IPS DF 6.9 (cell line): ENCODE measurements around the gene SLC2A8.

Experiments
- DNase-seq: peaks from one replicate; pipeline ENCODE4 v3.0.0-alpha.2; 2013; ENCODE audit warnings: low read depth, low spot score
- H3K27ac ChIP-seq: one replicate; pipeline ENCODE4 v1.5.1; 2013; ENCODE audit warnings: low read length, control low read depth
- H3K27me3 ChIP-seq: 2 replicates; pipeline ENCODE4 v1.6.1; 2013; ENCODE audit warnings: mild to moderate bottlenecking, low read length; ENCODE audit not compliant: control insufficient read depth, insufficient read depth
- H3K36me3 ChIP-seq: 2 replicates; pipeline ENCODE4 v1.6.1; 2013; ENCODE audit warnings: low read length; ENCODE audit not compliant: control insufficient read depth, insufficient read depth
- H3K4me1 ChIP-seq: 2 replicates; pipeline ENCODE4 v1.6.1; 2013; ENCODE audit warnings: low read length; ENCODE audit not compliant: control insufficient read depth, insufficient read depth
- H3K4me3 ChIP-seq: 2 replicates; pipeline ENCODE4 v1.5.1; 2013; ENCODE audit warnings: mild to moderate bottlenecking, low read length
- H3K9me3 ChIP-seq: 2 replicates; pipeline ENCODE4 v1.6.1; 2013; ENCODE audit warnings: low read length, inconsistent platforms; ENCODE audit not compliant: control insufficient read depth, insufficient read depth
- WGBS: extraction: QIAGEN DNeasy Blood & Tissue Kit; methylation state at CpG from one replicate; pipeline ENCODE4 v1.1.7; 2013; ENCODE audit warnings: mixed read lengths, missing lambda C conversion rate; ENCODE audit not compliant: insufficient read length, insufficient coverage; 5-methylcytosine and 5-hydroxymethylcytosine counted together

Gene SLC2A8

GRCh38 chr9:127392166-127392565 is 4.8 kb upstream of the SLC2A8 start:
- Histone ChIP-seq H3K27ac (no peak overlapping the region), H3K36me3 (no peaks in the 10 kb centered on the region), H3K27me3 (no peaks in the 10 kb centered on the region), H3K4me3 (no peak overlapping the region), H3K9me3 (no peaks in the 10 kb centered on the region), H3K4me1 (0 out of 2 replicates have a peak, but pooled peaks cover 3% of the 10 kb centered on the region)
- no peak for DNase-seq
- WGBS: no CpG with 5 or more reads among the region's 5 CpGs

GRCh38 chr9:127392976-127393375 is 4.0 kb upstream of the SLC2A8 start:
- H3K9me3 ChIP-seq: no peaks in the 10 kb centered on the region
- WGBS: no CpG with 5 or more reads among the region's 5 CpGs
- no peaks in the 10 kb centered on the region for H3K27me3 ChIP-seq
- H3K4me1 ChIP-seq: 0 out of 2 replicates have a peak, but pooled peaks cover 3% of the 10 kb centered on the region
- no peak for DNase-seq
- no peak overlapping the region for H3K4me3 ChIP-seq
- no peaks in the 10 kb centered on the region for H3K36me3 ChIP-seq
- no peak overlapping the region for H3K27ac ChIP-seq

- H3K36me3 ChIP-seq: no peaks in the 10 kb centered on the region
- H3K4me1 ChIP-seq: 0 out of 2 replicates have a peak, but pooled peaks cover 3% of the 10 kb centered on the region
- WGBS: no CpG with 5 or more reads among the region's 2 CpGs
- no peak overlapping the region for H3K4me3 ChIP-seq
- H3K27me3 ChIP-seq: no peaks in the 10 kb centered on the region
- H3K9me3 ChIP-seq: no peaks in the 10 kb centered on the region
- DNase-seq: no peak
- H3K27ac ChIP-seq: no peak overlapping the region
Measured at GRCh38 chr9:127393645-127394044, 3.3 kb upstream of the SLC2A8 start.

GRCh38 chr9:127395497-127396252 is 1.3 kb upstream of the SLC2A8 start:
- Histone ChIP-seq H3K4me1 (0 out of 2 replicates have a peak, but pooled peaks cover 3% of the 10 kb centered on the region), H3K27ac (no peak overlapping the region), H3K4me3 (peak overlapping the region; percentile 74; the same call in 1 of the 2 replicates), H3K27me3 (no peaks in the 10 kb centered on the region), H3K36me3 (no peaks in the 10 kb centered on the region), H3K9me3 (no peaks in the 10 kb centered on the region)
- no CpG with 5 or more reads among the region's 7 CpGs for WGBS
- DNase-seq: no peak

- Histone ChIP-seq H3K4me1 (0 out of 2 replicates have a peak, but pooled peaks cover 3% of the 10 kb centered on the region), H3K9me3 (no peaks in the 10 kb centered on the region), H3K36me3 (no peaks in the 10 kb centered on the region), H3K4me3 (peak overlapping the region; percentile 74; the same call in 1 of the 2 replicates), H3K27me3 (no peaks in the 10 kb centered on the region), H3K27ac (no peak overlapping the region)
- WGBS: no CpG with 5 or more reads among the region's 27 CpGs
- DNase-seq: no peak
Measured at GRCh38 chr9:127396253-127396807, 639 bp upstream of the SLC2A8 start.

GRCh38 chr9:127397646-127398274 is 791 bp downstream of the SLC2A8 start:
- Histone ChIP-seq H3K36me3 (0 out of 2 replicates have a peak, but pooled peaks cover 4% of the 10 kb centered on the region), H3K4me1 (peaks cover 3% of the 10 kb centered on the region; the same call in 1 of the 2 replicates), H3K4me3 (peak overlapping the region; percentile 58), H3K9me3 (no peaks in the 10 kb centered on the region), H3K27me3 (no peaks in the 10 kb centered on the region), H3K27ac (no peak overlapping the region)
- DNase-seq: no peak
- no CpG with 5 or more reads among the region's 55 CpGs for WGBS

GRCh38 chr9:127398275-127398647 is 1.3 kb downstream of the SLC2A8 start:
- WGBS: no CpG with 5 or more reads among the region's 5 CpGs
- H3K4me1 ChIP-seq: peaks cover 3% of the 10 kb centered on the region; the same call in 1 of the 2 replicates
- H3K4me3 ChIP-seq: peak overlapping the region; percentile 58; the same call in 1 of the 2 replicates
- H3K9me3 ChIP-seq: no peaks in the 10 kb centered on the region
- no peak for DNase-seq
- no peaks in the 10 kb centered on the region for H3K27me3 ChIP-seq
- 0 out of 2 replicates have a peak, but pooled peaks cover 5% of the 10 kb centered on the region for H3K36me3 ChIP-seq
- H3K27ac ChIP-seq: no peak overlapping the region

GRCh38 chr9:127398715-127399400 is 1.9 kb downstream of the SLC2A8 start:
- Histone ChIP-seq H3K27me3 (no peaks in the 10 kb centered on the region), H3K4me3 (no peak overlapping the region), H3K9me3 (no peaks in the 10 kb centered on the region), H3K36me3 (peaks cover 9% of the 10 kb centered on the region; the same call in 1 of the 2 replicates), H3K4me1 (peaks cover 3% of the 10 kb centered on the region; the same call in 1 of the 2 replicates), H3K27ac (no peak overlapping the region)
- DNase-seq: no peak
- no CpG with 5 or more reads among the region's 13 CpGs for WGBS

- H3K4me1 ChIP-seq: peaks cover 3% of the 10 kb centered on the region; the same call in 1 of the 2 replicates
- H3K36me3 ChIP-seq: peaks cover 10% of the 10 kb centered on the region; the same call in 1 of the 2 replicates
- H3K27me3 ChIP-seq: no peaks in the 10 kb centered on the region
- H3K9me3 ChIP-seq: no peaks in the 10 kb centered on the region
- H3K27ac ChIP-seq: no peak overlapping the region
- H3K4me3 ChIP-seq: no peak overlapping the region
- WGBS: no CpG with 5 or more reads among the region's 14 CpGs
- no peak for DNase-seq
Measured at GRCh38 chr9:127399736-127400269, 2.8 kb downstream of the SLC2A8 start.
